MM.1S (cell line): Measurements from ENCODE around the gene SCYGR2.

Experiments used
- DNase-seq: peaks from one replicate; pipeline ENCODE4 v3.0.0-alpha.2; 2015
- H2AFZ ChIP-seq: fragments of 300-600 bp; sonication (generic); 2 replicates; pipeline ENCODE4 v1.6.0; 2016; ENCODE audit warnings: antibody characterized with exemption, low read length
- H3F3A ChIP-seq: fragments of 300-600 bp; sonication (generic); 2 replicates; pipeline ENCODE4 v1.6.1; 2016; ENCODE audit warnings: mild to moderate bottlenecking, antibody characterized with exemption, low read length, moderate library complexity, mixed read lengths; ENCODE audit not compliant: insufficient read depth
- H3K27ac ChIP-seq: fragments of 300-600 bp; sonication (generic); 2 replicates; pipeline ENCODE4 v1.5.1; 2016; ENCODE audit warnings: mild to moderate bottlenecking, low read length
- H3K27me3 ChIP-seq: fragments of 300-600 bp; sonication (generic); replicated peaks from 2 replicates; pipeline ENCODE4 v1.6.0; 2016; ENCODE audit warnings: low read length; ENCODE audit not compliant: insufficient read depth
- H3K36me3 ChIP-seq: fragments of 300-600 bp; sonication (generic); replicated peaks from 2 replicates; pipeline ENCODE4 v1.6.1; 2016; ENCODE audit warnings: mild to moderate bottlenecking, low read length, mixed read lengths; ENCODE audit not compliant: insufficient read depth
- H3K4me1 ChIP-seq: fragments of 300-600 bp; sonication (generic); 2 replicates; pipeline ENCODE4 v1.6.1; 2016; ENCODE audit warnings: low read length, mixed read lengths
- H3K4me2 ChIP-seq: fragments of 300-600 bp; sonication (generic); 2 replicates; pipeline ENCODE4 v1.6.0; 2016; ENCODE audit warnings: low read depth, low read length
- H3K4me3 ChIP-seq: fragments of 300-600 bp; sonication (generic); 2 replicates; pipeline ENCODE4 v1.5.1; 2016; ENCODE audit warnings: low read length, mixed read lengths
- H3K79me2 ChIP-seq: fragments of 300-600 bp; sonication (generic); 2 replicates; pipeline ENCODE4 v1.6.1; 2016; ENCODE audit warnings: mixed run types, low read length, mixed read lengths
- H3K9ac ChIP-seq: fragments of 300-600 bp; sonication (generic); 2 replicates; pipeline ENCODE4 v1.6.1; 2016; ENCODE audit warnings: low read length, mixed read lengths
- H3K9me2 ChIP-seq: fragments of 300-600 bp; sonication (generic); replicated peaks from 2 replicates; pipeline ENCODE4 v1.6.1; 2016; ENCODE audit warnings: mild to moderate bottlenecking, low read length, mixed read lengths; ENCODE audit not compliant: insufficient read depth
- H3K9me3 ChIP-seq: fragments of 300-600 bp; sonication (generic); replicated peaks from 2 replicates; pipeline ENCODE4 v1.6.1; 2016; ENCODE audit warnings: mild to moderate bottlenecking, low read length, mixed read lengths; ENCODE audit not compliant: insufficient read depth
- H4K20me1 ChIP-seq: fragments of 300-600 bp; sonication (generic); 2 replicates; pipeline ENCODE4 v1.6.1; 2016; ENCODE audit warnings: mild to moderate bottlenecking, low read length, moderate library complexity, mixed read lengths; ENCODE audit not compliant: insufficient read depth
- CTCF ChIP-seq: fragments of 300-600 bp; sonication (generic); IDR thresholded peaks from 2 replicates; pipeline ENCODE4 v1.5.1; 2016; ENCODE audit warnings: antibody characterized with exemption, low read length, mixed read lengths
- EZH2 ChIP-seq: fragments of 300-600 bp; sonication (generic); optimal IDR thresholded peaks from 2 replicates; pipeline ENCODE3; 2017; ENCODE audit warnings: low read depth, mild to moderate bottlenecking, antibody characterized with exemption, low read length, mixed read lengths
- EZH2phosphoT487 ChIP-seq: fragments of 300-600 bp; sonication (generic); IDR thresholded peaks from 2 replicates; pipeline ENCODE4 v1.6.1; 2018; ENCODE audit warnings: antibody characterized with exemption, low read length

Gene SCYGR2

GRCh38 chr2:227643990-227644551 is 45.4 kb downstream of the SCYGR2 start:
- Histone ChIP-seq H3F3A (no peaks in the 10 kb centered on the region), H3K4me1 (no peaks in the 10 kb centered on the region), H3K9me3 (no peaks in the 10 kb centered on the region), H2AFZ (no peak overlapping the region), H3K9ac (no peak overlapping the region), H3K9me2 (no peaks in the 10 kb centered on the region), H3K4me3 (no peak overlapping the region), H3K36me3 (no peaks in the 10 kb centered on the region), H3K79me2 (no peaks in the 10 kb centered on the region), H4K20me1 (no peaks in the 10 kb centered on the region), H3K27me3 (no peaks in the 10 kb centered on the region), H3K4me2 (no peak overlapping the region), H3K27ac (no peak overlapping the region)
- no peak for TF ChIP-seq EZH2
- TF ChIP-seq EZH2phosphoT487: no peak
- no peak for TF ChIP-seq CTCF
- no peak for DNase-seq
